Lung microvascular endothelial cell (primary cell): ENCODE data around the gene SLC22A8. TPM values are rescaled to one million over a fixed set of nuclear protein-coding genes. Genes with fewer than 3 reads are reported as not detected.
"Not testable (repeated sequence)": the region's sequence is repeated elsewhere in the genome, so short reads cannot be mapped to it uniquely, and the experiment has no call there.

Experiments used
- DNase-seq, 2 donors: peaks; one replicate each; pipeline versions ENCODE4 v3.0.0 to v3.0.0-alpha.2; 2010; ENCODE audit warnings: low read depth in 2 of 2
- total RNA-seq: library from RNA; depleted of rRNA; stranded (reverse); fragments of >200 nt; gene quantifications from 2 replicates; pipeline ENCODE4 v1.2.1, GENCODE V29; 2014

Gene SLC22A8
- total RNA-seq, 1 donor from 2014 or later: not detected

- no peak for DNase-seq
These were observed 27.4 kb downstream of the SLC22A8 start for GRCh38 chr11:62988276-62988675.

GRCh38 chr11:62985041-62985750 is 30.4 kb downstream of the SLC22A8 start:
- DNase-seq: no peak

- DNase-seq: no peak
These were observed 31.1 kb downstream of the SLC22A8 start, which contains the start of gene SLC22A6 for GRCh38 chr11:62984451-62984991. Gene SLC22A6, minus strand, starts transcription at chr11:62984967. Its CDS starts 277 bp downstream, at chr11:62984690.

GRCh38 chr11:62983536-62984199 is 32.0 kb downstream of the SLC22A8 start:
- DNase-seq: no peak

GRCh38 chr11:62981743-62982142 is 33.9 kb downstream of the SLC22A8 start:
- no peak for DNase-seq

GRCh38 chr11:62980133-62980760 is 35.4 kb downstream of the SLC22A8 start:
- DNase-seq: peak in 1 of 2 donors; percentile 25

GRCh38 chr11:62976109-62976508 is 39.5 kb downstream of the SLC22A8 start:
- peak in 1 of 2 donors; percentile 6 for DNase-seq

GRCh38 chr11:62974848-62975522 is 40.7 kb downstream of the SLC22A8 start:
- peak in 1 of 2 donors; percentile 21 for DNase-seq

GRCh38 chr11:62965574-62965973 is 50.1 kb downstream of the SLC22A8 start:
- DNase-seq: no peak

GRCh38 chr11:62962391-62962790 is 53.2 kb downstream of the SLC22A8 start:
- DNase-seq: no peak

GRCh38 chr11:62961017-62961570 is 54.5 kb downstream of the SLC22A8 start:
- no peak for DNase-seq

- no peak for DNase-seq
These were observed 56.1 kb downstream of the SLC22A8 start for GRCh38 chr11:62959422-62959980.

GRCh38 chr11:62958547-62959421 is 56.9 kb downstream of the SLC22A8 start:
- DNase-seq: peak in 1 of 2 donors; percentile 38

- no peak for DNase-seq
These were observed 58.5 kb downstream of the SLC22A8 start for GRCh38 chr11:62957147-62957546.

GRCh38 chr11:62954478-62954877 is 61.2 kb downstream of the SLC22A8 start:
- no peak for DNase-seq

GRCh38 chr11:62953811-62954210 is 61.8 kb downstream of the SLC22A8 start:
- DNase-seq: no peak

- no peak for DNase-seq
These were observed 66.8 kb downstream of the SLC22A8 start for GRCh38 chr11:62948765-62949320.

- DNase-seq: not testable (repeated sequence)
These were observed 70.1 kb downstream of the SLC22A8 start for GRCh38 chr11:62945538-62945937.
